KG1 (cell line): ENCODE data around the gene CSF2.
"Not testable (repeated sequence)": the region's sequence is repeated elsewhere in the genome, so short reads cannot be mapped to it uniquely, and the experiment has no call there.

ENCODE experiments used
- DNase-seq: peaks from one replicate; lab custom pipeline; 2025; lab: John Stamatoyannopoulos, UW

Gene CSF2

GRCh38 chr5:132110930-132111329 lies 37.3 kb downstream of the CSF2 start:
- DNase-seq = no peak

GRCh38 chr5:132112111-132112510 lies 38.5 kb downstream of the CSF2 start:
- DNase-seq = no peak

- no peak for DNase-seq
These were observed 40.8 kb downstream of the CSF2 start for GRCh38 chr5:132114150-132115121.

DNA sequence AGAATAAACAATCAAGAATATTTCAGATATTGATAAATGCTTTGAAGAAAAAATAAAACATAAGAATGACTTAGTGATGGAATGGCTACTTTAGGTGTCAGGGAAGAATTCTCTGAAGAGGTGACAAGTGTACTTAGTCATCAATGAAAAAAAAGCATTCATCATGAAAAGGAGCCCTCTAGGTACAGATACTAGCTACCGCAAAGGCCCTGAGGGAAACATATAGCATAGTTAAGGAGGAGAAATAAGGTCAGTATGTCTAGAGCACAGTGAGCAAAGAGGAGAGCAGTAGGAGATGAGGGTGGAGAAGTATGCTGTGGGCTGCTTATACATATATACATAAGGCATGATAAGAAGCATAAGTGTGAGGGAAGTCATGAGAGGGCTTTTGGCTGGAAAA lies 41.8 kb downstream of the CSF2 start:
- no peak for DNase-seq

DNA sequence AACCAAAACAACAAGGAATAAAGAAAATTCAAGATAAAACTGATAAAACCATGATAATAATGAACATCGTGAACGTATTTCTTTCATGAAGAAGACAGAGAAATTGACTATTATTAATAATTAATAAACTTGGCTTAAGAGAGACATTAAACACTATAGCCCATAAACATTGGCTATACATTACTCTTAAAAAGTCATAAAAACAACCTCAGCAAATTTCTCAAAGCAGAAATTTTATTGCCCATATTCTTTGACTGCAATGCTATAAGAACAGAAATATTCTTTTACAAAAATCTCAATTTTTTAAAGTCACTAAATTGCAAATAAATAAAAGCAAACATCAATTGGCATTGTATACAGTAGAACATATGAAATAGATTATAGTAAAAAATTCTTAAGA lies 42.5 kb downstream of the CSF2 start:
- DNase-seq = no peak

DNA sequence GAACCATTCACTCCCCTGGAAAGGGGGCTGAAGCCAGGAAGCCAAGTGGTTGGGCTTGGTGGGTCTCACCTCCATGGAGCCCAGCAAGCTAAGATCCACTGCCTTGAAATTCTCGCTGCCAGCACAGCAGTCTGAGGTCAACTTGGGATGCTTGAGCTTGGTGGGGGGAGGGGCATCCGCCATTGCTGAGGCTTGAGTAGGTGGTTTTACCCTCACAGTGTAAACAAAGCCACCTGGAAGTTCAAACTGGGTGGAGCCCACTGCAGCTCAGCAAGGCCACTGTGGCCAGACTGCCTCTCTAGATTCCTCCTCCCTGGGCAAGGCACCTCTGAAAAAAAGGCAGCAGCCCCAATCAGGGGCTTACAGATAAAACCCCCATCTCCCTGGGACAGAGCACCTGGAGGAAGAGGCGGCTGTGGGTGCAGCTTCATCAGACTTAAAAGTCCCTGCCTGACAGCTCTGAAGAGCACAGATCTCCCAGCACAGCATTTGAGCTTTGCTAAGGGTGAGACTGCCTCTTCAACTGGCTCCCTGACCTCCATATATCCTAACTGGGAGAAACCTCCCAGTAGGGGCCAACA lies 43.4 kb downstream of the CSF2 start:
- DNase-seq = not testable (repeated sequence)

DNA sequence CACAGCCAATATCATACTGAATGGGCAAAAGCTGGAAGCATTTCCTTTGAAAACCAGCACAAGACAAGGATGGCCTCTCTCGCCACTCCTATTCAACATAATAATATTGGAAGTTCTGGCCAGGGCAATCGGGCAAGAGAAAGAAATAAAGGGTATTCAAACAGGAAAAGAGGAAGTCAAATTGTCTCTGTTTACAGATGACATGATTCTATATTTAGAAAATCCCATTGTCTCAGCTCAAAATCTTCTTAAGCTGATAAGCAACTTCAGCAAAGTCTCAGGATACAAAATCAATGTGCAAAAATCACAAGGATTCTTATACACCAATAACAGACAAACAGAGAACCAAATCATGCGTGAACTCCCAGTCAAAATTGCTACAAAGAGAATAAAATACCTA lies 47.1 kb downstream of the CSF2 start:
- not testable (repeated sequence) for DNase-seq

DNA sequence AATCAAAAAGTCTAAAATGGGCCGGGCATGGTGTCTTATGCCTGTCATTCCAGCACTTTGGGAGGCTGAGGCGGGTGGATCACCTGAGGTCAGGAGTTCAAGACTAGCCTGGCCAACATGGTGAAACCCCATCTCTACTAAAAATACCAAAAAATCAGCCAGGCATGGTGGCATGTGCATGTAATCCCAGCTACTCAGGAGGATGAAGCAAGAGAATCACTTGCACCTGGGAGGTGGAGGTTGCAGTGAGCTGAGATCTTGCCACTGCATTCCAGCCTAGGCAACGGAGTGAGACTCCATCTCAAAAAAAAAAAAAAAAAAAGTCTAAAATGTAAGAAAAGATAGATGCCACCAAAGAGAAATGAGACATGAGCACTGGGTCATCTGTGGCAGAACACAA lies 49.4 kb downstream of the CSF2 start:
- not testable (repeated sequence) for DNase-seq

DNA sequence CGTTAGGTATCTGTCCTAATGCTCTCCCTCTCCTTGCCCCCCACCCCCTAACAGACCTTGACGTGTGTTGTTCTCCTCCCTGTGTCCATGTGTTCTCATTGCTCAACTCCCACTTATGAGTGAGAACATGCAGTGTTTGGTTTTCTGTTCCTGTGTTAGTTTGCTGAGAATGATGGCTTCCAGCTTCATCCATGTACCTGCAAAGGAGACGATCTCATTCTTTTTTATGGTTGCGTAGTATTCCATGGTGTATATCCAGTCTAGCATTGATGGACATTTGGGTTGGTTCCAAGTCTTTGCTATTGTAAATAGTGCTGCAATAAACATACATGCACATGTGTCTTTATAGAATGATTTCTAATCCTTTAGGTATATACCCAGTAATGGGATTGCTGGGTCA lies 50.0 kb downstream of the CSF2 start:
- not testable (repeated sequence) for DNase-seq
